OCI-LY1 (cell line): Measurements from ENCODE around the gene KCNH3.

ENCODE experiments used
- EZH2 ChIP-seq: fragments of 200-600 bp; sonication (generic), shearing (Covaris generic); IDR thresholded peaks from 2 replicates; pipeline ENCODE4 v1.8.0; 2017; ENCODE audit warnings: borderline replicate concordance, mixed run types, mild to moderate bottlenecking, antibody characterized with exemption, low read length, moderate library complexity, mixed read lengths
- TF ChIP-seq, protein P1 (sequence below): fragments of 200-600 bp; sonication (generic), shearing (Covaris generic); IDR thresholded peaks from 2 replicates; pipeline ENCODE4 v1.5.1; 2017; ENCODE audit warnings: mild to moderate bottlenecking, antibody characterized with exemption, low read length, moderate library complexity, mixed read lengths

DNA sequence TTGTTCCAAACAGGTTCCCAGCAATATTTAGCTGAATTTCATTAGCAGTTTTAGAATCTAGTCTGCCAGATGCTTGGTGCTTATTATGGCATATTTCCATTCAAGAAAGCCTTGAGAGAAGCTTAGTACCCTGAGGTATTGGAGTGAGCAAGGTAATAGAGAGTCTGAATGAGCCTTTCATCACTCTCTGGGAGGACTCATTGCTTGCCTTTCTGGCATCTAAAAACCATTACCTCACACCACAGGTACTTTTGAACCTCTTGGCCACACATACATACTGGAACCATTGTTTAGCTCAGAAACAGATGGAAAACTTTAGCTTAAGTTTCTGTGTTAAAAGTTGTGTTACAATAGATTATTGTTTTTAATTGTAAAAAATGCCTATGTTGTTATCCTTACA lies 27.4 kb upstream of the KCNH3 start:
- TF ChIP-seq, protein P1, sequence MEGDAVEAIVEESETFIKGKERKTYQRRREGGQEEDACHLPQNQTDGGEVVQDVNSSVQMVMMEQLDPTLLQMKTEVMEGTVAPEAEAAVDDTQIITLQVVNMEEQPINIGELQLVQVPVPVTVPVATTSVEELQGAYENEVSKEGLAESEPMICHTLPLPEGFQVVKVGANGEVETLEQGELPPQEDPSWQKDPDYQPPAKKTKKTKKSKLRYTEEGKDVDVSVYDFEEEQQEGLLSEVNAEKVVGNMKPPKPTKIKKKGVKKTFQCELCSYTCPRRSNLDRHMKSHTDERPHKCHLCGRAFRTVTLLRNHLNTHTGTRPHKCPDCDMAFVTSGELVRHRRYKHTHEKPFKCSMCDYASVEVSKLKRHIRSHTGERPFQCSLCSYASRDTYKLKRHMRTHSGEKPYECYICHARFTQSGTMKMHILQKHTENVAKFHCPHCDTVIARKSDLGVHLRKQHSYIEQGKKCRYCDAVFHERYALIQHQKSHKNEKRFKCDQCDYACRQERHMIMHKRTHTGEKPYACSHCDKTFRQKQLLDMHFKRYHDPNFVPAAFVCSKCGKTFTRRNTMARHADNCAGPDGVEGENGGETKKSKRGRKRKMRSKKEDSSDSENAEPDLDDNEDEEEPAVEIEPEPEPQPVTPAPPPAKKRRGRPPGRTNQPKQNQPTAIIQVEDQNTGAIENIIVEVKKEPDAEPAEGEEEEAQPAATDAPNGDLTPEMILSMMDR, result no peak
- no peak for TF ChIP-seq EZH2
